ENCODE results near the gene CCSER1.

DNA sequence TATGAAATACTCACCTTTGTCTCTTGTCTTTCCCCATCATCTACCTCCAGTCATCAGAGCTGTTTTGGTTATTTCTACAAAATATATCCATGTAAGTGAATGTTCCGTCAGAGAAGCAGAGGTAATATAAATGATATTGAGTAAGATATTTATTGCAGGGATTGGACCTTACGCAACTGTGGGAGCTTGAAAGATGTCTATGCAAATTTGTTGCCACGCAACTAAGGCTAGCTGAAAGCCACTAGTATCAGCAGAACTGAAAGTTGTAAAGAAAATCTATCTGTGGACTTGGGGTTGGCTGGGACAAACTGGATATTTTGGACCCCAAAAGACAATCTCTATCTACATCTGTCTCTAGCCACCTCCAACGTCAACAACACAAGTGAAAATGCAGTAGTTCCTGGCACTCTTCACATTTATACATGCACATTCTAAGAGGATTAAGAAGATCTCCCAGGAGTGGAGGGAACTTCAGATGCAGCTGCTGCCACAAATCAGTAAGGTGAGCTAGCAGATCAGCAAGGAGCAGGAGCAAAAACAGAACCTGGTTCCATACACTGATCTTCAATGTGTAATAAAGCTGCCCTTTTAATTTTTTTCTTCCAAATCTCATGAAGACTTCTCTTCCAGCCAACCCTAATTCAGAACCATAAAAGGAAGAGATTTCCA lies 8.5 kb upstream of the CCSER1 start:
- no peak for TF ChIP-seq EZH2 (IDR thresholded peaks at IDR 0.05; ENCODE audit: insufficient read depth, poor library complexity, severe bottlenecking)
- no peak for TF ChIP-seq EZH2phosphoT487 (IDR thresholded peaks at IDR 0.05; ENCODE audit: insufficient read depth, low read depth)

Data from GM23248 (cell line).